Activated T-cell treated with anti-CD3 and anti-CD28 coated beads, Interleukin-2, amount 50 U/mL, for 24 hours (primary cell): Measurements from ENCODE around the gene LLCFC1.

ENCODE experiments used
- DNase-seq: peaks from one replicate; pipeline ENCODE4 v3.0.0-alpha.2; 2020
- H3K27ac Mint-ChIP-seq: 2 replicates; pipeline ENCODE4 v1.8.0; 2020; ENCODE audit warnings: mild to moderate bottlenecking, mixed read lengths
- H3K27me3 Mint-ChIP-seq: 2 replicates; pipeline ENCODE4 v1.8.0; 2020; ENCODE audit warnings: mixed read lengths
- H3K36me3 Mint-ChIP-seq: 2 replicates; pipeline ENCODE4 v1.8.0; 2020; ENCODE audit warnings: low read depth, mixed read lengths
- H3K4me1 Mint-ChIP-seq: 2 replicates; pipeline ENCODE4 v1.8.0; 2020; ENCODE audit warnings: low read depth, mixed read lengths
- H3K4me3 Mint-ChIP-seq: 2 replicates; pipeline ENCODE4 v1.8.0; 2020; ENCODE audit warnings: mild to moderate bottlenecking, moderate library complexity, mixed read lengths
- H3K9me3 Mint-ChIP-seq: 2 replicates; pipeline ENCODE4 v1.8.0; 2020; ENCODE audit warnings: mixed read lengths

LLCFC1 gene

DNA sequence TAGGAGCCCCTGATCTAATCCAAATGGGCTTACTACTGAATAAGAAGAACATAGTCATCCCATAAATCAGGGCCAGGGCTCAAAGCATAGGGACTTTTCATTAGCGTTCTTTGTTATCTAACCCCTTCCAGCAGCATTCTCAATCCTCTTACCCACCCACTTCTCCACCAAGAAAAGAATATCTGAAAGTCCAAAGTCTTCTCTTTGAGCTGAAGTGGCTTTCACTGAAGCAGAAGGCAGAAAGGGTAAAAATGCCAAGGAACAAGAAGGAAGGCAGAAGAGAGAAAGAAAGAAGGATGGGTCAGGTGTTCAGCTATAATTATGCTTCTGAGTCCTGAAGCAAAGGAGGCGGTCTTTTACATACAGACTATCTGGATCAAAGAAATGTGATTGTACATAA lies 15.9 kb upstream of the LLCFC1 start:
- DNase-seq: no peak
- no peaks in the 10 kb centered on the region for H3K36me3 Mint-ChIP-seq
- H3K9me3 Mint-ChIP-seq: no peaks in the 10 kb centered on the region

DNA sequence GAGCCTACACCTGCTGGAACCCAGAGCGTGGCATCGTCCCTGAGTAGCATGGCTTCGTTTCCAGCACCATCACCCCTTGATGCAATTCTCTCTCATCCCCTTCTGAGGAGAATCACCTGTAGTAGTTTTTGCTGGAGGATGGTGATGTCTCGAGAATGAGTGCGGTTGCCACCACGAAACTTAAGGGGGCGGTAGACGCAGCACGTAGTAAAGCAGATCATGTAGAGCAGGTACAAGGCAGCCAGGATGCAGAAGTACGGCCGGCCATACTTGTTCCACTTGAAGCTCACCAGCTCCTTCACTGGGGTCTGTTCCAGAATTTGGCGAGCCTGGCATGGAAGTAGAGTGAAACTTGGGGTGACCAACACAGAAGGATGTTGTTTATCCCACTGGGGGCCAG lies 13.9 kb upstream of the LLCFC1 start:
- Mint-ChIP-seq H3K36me3 (no peaks in the 10 kb centered on the region), H3K27ac (no peak overlapping the region), H3K4me3 (no peak overlapping the region), H3K4me1 (no peaks in the 10 kb centered on the region), H3K27me3 (peaks cover 2% of the 10 kb centered on the region), H3K9me3 (no peaks in the 10 kb centered on the region)
- no peak for DNase-seq

More for the DNA sequence above, 15.9 kb upstream of the LLCFC1 start:
- no peak overlapping the region for H3K27ac Mint-ChIP-seq
- peaks cover 2% of the 10 kb centered on the region for H3K27me3 Mint-ChIP-seq
- no peak overlapping the region for H3K4me3 Mint-ChIP-seq
- no peaks in the 10 kb centered on the region for H3K4me1 Mint-ChIP-seq

DNA sequence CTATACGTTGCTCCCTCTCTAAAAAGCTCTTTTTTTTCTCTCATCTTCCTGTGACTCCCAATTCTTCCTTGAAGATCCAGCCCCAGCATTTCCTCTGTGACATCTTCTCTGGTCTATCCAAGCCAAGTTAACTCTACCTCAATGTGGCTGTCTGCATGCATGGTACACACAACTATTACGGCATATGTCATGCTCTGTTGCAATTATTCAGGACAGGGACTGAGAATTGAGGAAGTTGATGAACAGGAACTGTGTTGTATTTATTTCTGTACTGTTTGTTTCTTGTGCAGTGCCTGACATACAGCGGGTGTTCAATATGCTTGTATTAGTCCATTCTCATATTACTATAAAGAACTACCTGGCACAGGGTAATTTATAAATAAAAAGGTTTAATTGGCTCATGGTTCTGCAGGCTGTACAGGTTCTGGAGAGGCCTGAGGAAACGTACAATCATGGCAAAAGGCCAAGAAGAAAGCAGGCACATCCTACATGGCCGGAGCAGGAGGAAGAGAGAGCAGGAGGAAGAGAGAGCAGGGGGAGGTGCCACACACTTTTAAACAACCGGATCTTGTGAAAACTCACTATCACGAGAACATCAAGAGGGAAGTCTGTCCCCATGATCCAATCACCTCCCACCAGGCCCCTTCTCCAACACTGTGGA lies 12.1 kb upstream of the LLCFC1 start:
- no peak for DNase-seq
- no peak overlapping the region for H3K4me3 Mint-ChIP-seq
- H3K9me3 Mint-ChIP-seq: no peaks in the 10 kb centered on the region
- no peak overlapping the region for H3K27ac Mint-ChIP-seq
- H3K4me1 Mint-ChIP-seq: no peaks in the 10 kb centered on the region
- H3K36me3 Mint-ChIP-seq: no peaks in the 10 kb centered on the region
- no peaks in the 10 kb centered on the region for H3K27me3 Mint-ChIP-seq

DNA sequence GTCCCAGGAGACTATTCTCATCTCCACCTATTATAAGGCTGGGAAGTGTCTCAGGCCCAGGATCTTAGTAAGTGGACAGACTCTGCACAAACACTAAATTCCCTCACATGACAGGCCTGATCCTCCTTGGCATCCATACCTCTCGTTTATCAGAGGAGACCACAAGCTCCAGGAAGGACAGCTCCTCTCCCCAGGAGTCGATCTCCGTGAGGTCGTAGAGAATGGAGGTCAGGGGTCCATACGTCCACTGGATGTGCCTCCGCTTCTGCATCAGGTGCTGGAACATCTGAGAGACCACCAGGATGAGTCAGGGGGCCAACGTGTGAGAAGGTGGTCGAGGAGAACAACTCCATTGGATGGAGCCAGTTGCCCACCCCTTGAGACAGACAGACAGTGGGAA lies 11.3 kb upstream of the LLCFC1 start:
- H3K27me3 Mint-ChIP-seq: no peaks in the 10 kb centered on the region
- no peak overlapping the region for H3K27ac Mint-ChIP-seq
- no peaks in the 10 kb centered on the region for H3K9me3 Mint-ChIP-seq
- no peak overlapping the region for H3K4me3 Mint-ChIP-seq
- H3K36me3 Mint-ChIP-seq: no peaks in the 10 kb centered on the region
- H3K4me1 Mint-ChIP-seq: no peaks in the 10 kb centered on the region
- DNase-seq: no peak

DNA sequence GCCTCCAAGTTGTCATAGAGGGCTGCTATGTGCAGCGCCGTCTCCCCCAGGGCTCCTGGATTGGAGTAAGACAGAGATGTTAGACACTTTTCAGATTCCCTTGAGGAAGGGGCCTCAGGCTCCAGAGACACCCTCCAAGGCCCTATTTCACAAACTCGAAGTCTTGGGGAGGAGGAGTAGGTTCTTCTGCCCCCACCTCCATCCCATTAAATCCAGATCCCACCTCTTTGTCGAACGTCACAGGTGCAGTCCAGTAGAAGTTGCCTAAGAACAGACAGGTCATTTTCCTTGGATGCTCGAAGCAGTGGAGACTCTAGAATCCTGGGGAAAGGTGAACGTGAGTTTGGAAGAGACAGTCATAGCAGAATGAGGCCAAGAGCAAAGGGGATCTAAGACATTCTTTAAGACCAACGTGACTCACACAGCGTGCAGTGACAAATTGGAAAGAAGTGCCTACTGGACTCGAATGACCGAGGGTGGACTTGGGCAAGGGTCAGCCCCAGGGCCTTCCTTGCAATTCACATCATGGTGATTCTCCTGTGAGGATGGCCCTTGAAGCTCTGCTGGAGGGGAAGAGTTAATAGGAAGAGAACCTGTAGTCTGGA lies 9.1 kb upstream of the LLCFC1 start:
- H3K27ac Mint-ChIP-seq: no peak overlapping the region
- no peak for DNase-seq
- H3K4me3 Mint-ChIP-seq: no peak overlapping the region
- H3K4me1 Mint-ChIP-seq: no peaks in the 10 kb centered on the region
- no peaks in the 10 kb centered on the region for H3K9me3 Mint-ChIP-seq
- H3K27me3 Mint-ChIP-seq: peaks cover 2% of the 10 kb centered on the region
- H3K36me3 Mint-ChIP-seq: no peaks in the 10 kb centered on the region

DNA sequence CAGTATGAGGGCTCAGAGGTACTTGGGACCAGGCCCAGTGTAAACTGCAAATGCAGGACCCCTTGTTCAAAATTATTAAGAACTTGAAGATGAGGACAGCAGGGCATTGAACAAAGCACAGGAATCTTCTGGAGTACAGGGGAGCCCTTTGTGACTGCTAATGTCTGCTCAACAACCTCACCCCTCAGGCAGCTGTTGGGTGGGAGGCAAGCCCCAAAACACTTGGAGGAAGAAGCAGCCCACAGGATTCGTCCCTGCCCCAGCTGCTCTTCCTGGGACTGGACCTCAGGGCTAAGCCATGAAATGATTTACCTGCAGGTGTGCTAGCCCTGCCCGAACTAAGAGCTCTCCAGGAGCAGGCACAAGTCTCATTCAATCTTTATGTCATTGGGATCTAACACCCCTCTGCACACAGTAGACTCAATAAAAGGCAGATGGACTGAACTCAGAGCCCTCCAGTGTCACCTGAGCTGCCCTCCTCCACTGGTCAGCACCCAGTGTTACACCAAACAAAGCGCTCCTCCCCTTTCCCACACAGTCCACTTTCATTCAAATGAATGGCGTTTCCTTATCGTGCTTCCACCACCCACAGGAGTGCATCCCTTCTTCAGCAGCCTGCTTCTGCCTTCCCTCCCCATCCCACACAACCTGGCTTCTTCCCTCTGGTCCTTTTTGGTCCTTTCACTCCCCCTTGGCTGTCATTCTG lies 6.7 kb upstream of the LLCFC1 start:
- Mint-ChIP-seq H3K4me3 (no peak overlapping the region), H3K27ac (no peak overlapping the region), H3K4me1 (no peaks in the 10 kb centered on the region), H3K36me3 (no peaks in the 10 kb centered on the region), H3K9me3 (no peaks in the 10 kb centered on the region), H3K27me3 (peaks cover 2% of the 10 kb centered on the region)
- DNase-seq: no peak

DNA sequence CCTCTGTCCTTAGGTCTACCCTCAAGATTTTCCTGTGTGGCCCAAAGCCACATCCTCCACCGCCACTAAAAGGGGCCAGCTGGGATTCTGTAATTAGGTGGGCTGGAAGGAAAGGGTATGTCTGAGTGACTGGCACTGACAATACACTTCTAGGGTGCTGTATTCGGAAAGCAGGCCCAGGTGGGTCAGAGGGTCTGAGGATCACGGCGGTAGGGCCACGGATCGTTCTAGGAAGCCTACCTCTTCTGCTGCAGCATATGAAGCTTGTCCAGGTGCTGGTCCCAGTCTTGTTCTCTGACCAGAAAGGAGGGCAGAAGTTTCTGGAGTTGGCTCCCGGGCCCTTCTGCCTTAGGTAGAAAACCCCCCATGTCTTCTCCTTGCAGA lies 6.2 kb upstream of the LLCFC1 start:
- no peak for DNase-seq
- Mint-ChIP-seq H3K36me3 (no peaks in the 10 kb centered on the region), H3K27ac (no peak overlapping the region), H3K4me3 (no peak overlapping the region), H3K9me3 (no peaks in the 10 kb centered on the region), H3K4me1 (no peaks in the 10 kb centered on the region), H3K27me3 (peaks cover 4% of the 10 kb centered on the region)

DNA sequence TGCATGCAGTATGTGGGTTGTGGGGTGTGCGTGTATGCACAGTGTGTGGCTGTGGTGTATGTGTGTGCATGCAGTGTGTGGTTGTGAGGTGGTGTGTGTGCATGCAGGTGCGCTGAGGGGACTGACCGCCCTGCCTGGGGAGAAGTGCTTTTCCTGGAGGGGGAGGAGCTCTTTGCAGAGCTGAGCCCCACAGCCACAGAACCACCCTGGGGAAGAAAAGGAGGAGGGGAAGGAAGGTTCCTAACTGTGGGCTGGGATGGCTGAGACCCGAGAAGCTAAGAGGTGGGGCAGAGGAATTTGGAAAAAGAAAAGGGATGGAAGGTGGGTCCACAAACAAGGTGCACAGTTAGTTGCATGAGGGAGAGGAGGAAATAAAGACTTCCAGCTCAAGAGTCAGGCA lies 5.7 kb upstream of the LLCFC1 start, which contains the start of gene TRPV5:
Gene TRPV5, minus strand, starts transcription at position 123 of the 400 bp plus-strand sequence. CDS start 287 bp downstream, outside the sequence.
- H3K36me3 Mint-ChIP-seq: no peaks in the 10 kb centered on the region
- H3K9me3 Mint-ChIP-seq: no peaks in the 10 kb centered on the region
- no peak within 1 kb of the TSS for H3K27ac Mint-ChIP-seq
- no peaks in the 10 kb centered on the region for H3K4me1 Mint-ChIP-seq
- no peak within 1 kb of the TSS for H3K4me3 Mint-ChIP-seq
- no peak for DNase-seq
- peaks cover 4% of the 10 kb centered on the region for H3K27me3 Mint-ChIP-seq

DNA sequence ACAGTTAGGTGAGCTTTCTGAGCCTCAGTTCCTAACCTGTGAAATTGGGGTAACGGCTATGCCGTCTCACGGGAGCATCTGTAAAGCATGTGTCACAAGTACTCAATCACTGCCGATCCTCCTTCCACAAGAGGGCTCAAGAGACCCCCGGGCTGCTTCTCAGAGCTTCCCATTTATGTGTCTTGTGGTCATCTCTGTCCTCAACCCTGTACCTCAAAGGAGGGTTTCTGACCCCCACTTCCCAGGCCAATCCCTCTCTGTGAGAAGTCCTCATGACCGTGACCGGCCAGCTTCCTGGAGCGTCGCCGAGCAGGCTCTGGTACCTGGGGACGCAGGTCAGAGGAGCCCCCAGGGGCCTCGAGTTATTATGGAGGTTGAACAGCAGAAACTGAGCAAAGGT lies 5.2 kb upstream of the LLCFC1 start:
- Mint-ChIP-seq H3K27ac (no peak overlapping the region), H3K27me3 (peaks cover 4% of the 10 kb centered on the region)

DNA sequence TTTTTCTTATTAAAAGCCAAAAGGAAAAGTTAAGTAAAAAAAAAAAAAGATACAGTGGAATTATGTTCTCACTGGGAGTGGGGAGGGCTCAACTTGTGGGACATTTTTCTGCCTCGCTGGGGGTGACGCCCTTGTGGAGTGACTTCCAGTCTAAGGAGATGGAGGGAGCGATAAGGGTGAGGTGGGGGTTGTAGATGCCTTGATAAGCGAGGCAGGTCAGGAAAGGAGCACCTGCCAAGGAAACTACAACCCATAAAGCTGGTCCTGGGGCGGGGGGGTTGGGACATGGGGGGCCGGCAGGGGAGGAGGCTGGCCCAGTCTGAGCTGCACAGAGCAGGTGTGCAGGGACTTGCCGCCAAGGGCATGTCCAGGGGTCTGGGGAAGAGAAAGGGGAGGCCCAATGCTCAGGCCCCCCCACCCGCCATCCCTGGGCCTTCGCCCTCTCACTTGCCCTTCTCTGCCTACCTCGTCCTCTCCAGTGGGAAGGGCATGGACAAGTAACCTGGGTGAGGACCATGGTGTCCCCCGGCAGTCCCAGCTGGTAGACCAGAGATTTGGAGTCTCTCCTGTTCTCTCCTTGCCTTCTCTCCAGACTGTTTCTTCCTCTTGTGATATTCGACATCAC lies 3.2 kb upstream of the LLCFC1 start:
- DNase-seq: no peak
- Mint-ChIP-seq H3K27ac (no peak overlapping the region), H3K27me3 (peaks cover 4% of the 10 kb centered on the region), H3K9me3 (no peaks in the 10 kb centered on the region), H3K4me1 (no peaks in the 10 kb centered on the region), H3K36me3 (no peaks in the 10 kb centered on the region), H3K4me3 (no peak overlapping the region)

More for the DNA sequence above, 5.2 kb upstream of the LLCFC1 start:
- Mint-ChIP-seq H3K9me3 (no peaks in the 10 kb centered on the region), H3K4me1 (no peaks in the 10 kb centered on the region), H3K4me3 (no peak overlapping the region), H3K36me3 (no peaks in the 10 kb centered on the region)
- no peak for DNase-seq

DNA sequence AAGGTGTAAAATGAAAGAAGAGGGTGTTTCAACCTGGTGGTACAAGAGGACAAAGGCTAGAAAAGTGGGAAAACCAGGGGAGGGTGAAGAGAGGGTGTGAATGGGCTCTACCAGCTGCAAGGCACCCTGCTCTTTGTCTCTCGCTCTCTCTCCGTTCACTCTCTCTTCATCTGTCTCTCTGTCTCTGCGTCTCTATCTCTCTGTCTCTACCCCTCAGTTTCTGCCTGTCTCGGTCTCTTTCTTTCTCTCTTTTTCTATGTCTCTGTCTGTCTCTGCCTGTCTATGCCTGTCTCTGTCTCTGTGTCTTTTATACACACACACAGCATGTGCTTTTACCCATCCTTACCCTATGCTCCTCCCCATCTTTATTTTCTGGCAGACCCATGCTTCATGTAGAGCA lies 673 bp upstream of the LLCFC1 start:
- H3K36me3 Mint-ChIP-seq: no peaks in the 10 kb centered on the region
- H3K27ac Mint-ChIP-seq: no peak overlapping the region
- H3K4me3 Mint-ChIP-seq: no peak overlapping the region
- H3K9me3 Mint-ChIP-seq: no peaks in the 10 kb centered on the region
- H3K27me3 Mint-ChIP-seq: peaks cover 2% of the 10 kb centered on the region
- DNase-seq: no peak
- no peaks in the 10 kb centered on the region for H3K4me1 Mint-ChIP-seq

DNA sequence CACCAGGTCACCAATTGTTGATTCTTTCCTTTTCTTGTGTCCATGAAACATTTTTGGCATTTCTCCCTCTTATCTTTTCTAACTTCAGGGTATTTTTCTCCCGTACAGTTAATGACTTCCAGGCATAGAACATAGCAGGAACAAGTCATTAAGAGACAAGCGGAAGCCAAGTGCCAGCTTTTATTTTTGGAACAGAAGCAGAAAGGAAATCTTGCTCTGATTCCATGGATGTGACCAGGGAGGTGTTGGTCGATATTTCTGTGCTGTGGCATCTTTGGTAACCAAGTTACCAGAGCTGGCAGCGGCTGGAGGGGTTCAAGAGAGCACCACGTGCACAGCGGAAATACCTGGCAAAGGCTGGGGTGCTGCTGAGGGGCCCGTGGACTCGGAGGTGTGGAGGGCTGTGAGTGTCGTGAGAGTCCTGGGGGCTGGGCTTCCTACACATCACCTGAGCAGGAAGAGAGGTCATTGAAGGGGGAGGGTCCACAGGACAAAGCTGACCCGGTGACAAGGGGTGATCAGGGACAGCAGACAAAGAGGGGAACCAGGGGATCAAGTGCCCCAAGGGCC lies 1.8 kb downstream of the LLCFC1 start:
- no peaks in the 10 kb centered on the region for H3K36me3 Mint-ChIP-seq
- H3K4me1 Mint-ChIP-seq: no peaks in the 10 kb centered on the region
- H3K27me3 Mint-ChIP-seq: peaks cover 2% of the 10 kb centered on the region
- no peak overlapping the region for H3K4me3 Mint-ChIP-seq
- no peak overlapping the region for H3K27ac Mint-ChIP-seq
- DNase-seq: no peak
- no peaks in the 10 kb centered on the region for H3K9me3 Mint-ChIP-seq

DNA sequence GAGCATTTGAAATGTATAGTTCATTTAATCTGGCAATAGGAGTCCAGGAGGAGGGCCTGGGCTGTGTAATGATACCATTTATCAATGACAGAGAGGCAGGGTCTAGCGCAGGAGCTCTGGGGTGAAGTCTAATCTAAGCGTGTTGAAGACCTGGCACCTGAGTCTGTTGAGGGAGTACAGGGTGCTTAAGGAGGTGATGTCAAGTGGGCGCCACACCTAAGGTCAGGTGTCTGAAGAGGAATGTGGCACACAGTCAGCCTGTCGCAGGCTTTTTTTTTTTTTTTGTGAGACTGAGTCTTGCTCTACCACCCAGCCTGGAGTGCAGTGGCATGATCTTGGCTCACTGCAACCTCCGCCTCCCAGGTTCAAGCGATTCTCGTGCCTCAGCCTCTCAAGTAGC lies 2.3 kb downstream of the LLCFC1 start:
- DNase-seq: no peak

DNA sequence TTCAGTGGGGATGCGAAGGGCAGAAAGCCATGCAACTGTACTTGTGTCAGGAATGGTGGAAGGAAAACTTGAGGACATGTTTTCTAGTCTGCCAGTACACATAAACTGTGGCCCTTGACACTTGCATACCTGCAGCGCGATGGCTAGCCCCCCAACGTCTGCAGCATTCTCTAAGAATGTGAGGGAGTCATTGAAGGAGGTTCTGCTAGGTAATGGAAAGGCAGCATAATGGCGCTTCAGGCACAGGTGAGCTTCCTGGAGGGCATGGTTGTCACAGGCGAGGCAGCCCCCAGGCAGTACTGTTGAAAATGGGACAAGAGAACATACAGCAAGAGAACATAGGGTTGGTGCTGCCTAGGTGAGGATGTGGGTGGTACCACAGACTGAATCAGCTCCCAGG lies 3.5 kb downstream of the LLCFC1 start:
- peaks cover 1% of the 10 kb centered on the region for H3K27me3 Mint-ChIP-seq
- H3K4me3 Mint-ChIP-seq: no peak overlapping the region
- no peaks in the 10 kb centered on the region for H3K9me3 Mint-ChIP-seq
- H3K36me3 Mint-ChIP-seq: no peaks in the 10 kb centered on the region
- no peak for DNase-seq
- H3K4me1 Mint-ChIP-seq: no peaks in the 10 kb centered on the region
- no peak overlapping the region for H3K27ac Mint-ChIP-seq

More for the DNA sequence above, 2.3 kb downstream of the LLCFC1 start:
- Mint-ChIP-seq H3K27ac (no peak overlapping the region), H3K4me1 (no peaks in the 10 kb centered on the region), H3K4me3 (no peak overlapping the region), H3K36me3 (no peaks in the 10 kb centered on the region), H3K9me3 (no peaks in the 10 kb centered on the region), H3K27me3 (peaks cover 2% of the 10 kb centered on the region)
